DMS 273 treated with DMSO at 0.1 percent for 48 hours (cell line): ENCODE measurements around the gene MALT1.
A peak's percentile ranks its signal among the peaks of the same experiment; 100 is the strongest.
"Not testable (repeated sequence)": the region's sequence is repeated elsewhere in the genome, so short reads cannot be mapped to it uniquely, and the experiment has no call there.

ENCODE experiments used
- DNase-seq: peaks from one replicate; lab custom pipeline; 2025; lab: John Stamatoyannopoulos, UW

MALT1 gene

DNA sequence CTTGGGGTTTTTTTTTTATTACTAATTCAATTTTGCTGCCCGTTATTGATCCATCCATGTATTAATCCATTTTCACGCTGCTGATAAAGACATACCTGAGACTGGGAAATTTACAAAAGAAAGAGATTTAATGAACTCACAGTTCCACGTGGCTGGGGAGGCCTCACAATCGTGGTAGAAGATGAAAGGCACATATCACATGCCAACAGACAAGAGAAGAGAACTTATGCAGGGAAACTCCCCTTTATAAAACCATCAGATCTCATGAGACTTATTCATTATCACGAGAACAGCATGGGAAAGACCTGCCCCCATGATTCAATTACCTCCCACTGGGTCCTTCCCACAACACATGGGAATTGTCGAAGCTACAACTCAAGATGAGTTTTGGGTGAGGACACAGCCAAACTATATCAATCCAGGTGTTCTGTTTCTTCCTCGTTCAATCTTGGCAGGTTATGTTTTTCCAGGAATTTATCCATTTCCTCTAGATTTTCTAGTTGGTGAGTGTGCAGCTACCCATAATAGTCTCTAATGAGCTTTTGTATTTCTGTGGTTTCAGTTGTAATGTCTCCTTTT is 18.0 kb upstream of the MALT1 start:
- not testable (repeated sequence) for DNase-seq

DNA sequence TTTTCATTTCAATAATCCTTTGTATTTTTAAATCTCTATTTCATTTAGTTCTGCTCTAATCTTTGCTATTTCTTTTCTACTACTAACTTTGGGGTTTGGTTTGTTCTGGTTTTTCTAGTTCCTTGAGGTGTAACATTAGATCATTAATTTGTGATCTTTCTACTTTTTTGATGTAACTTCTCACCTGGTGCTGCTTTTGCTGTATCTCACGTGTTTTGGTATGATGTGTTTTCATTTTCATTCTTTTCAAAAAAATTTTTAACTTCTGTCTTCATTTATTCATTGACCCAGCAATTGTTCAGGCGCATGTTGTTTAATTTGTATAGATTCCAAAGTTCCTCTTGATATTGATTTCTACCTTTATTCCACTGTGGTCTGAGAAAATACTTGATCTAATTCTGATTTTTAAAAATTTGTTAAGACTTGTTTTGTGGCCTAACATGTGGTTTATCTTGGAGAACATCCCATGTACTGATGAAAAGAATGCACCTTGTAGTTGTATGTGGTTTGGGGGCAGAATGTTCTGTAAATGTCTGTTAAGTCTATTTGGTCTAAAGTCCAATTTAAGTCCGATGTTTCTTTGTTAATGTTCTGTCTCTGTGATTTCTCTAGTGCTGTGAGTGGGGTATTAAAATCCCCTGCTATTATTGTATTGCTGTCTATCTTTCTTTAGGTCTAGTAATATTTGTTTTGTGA is 17.3 kb upstream of the MALT1 start:
- no peak for DNase-seq

DNA sequence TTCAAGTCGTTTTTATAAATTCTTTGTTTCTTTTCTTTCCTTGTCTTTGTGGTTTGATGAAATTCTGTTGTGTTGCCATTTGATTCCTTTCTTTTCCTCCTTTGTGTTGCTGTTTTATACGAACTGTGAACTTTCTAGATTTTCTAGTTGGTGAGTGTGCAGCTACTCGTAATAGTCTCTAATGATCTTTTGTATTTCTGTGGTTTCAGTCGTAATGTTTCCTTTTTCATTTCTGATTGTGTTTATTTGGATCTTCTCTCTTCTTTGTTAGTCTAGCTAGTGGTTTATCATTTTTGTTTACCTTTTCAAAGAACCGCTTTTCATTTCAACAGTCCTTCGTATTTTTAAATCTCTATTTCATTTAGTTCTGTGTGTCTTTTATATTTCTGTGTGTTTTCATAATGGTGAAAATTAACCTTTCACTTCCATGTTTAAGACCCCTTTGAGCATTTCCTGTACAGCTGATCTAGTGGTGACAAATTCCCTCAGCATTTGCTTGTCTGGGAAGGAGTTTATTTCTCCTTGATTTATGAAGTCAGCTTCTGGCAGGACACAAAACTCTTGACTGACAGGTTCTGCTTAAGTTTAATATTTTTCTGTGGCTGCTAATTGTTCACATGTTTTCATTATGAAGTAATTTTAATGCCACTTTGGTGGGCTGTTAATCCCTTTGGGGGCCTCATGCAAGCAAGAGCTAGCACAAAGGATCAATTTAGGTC is 16.2 kb upstream of the MALT1 start:
- DNase-seq, result no peak

DNA sequence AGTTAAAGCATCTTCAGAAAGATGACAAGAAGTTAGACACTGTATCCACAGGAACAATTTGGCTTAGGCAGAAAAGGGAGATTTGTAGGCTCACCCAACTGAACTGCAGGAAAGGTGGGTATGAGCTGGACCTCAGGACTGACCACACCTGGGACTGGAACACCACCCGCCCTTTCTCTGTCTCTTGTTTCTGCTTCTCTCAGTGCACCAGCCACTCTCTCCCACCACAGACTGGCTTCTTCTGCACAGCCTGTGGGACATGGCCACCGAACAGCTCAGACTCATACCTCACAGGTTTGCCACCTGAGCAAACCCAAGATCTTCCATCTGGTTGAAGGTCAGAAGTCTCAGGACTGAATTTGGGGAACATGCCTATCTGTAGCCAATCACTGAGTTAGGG is 14.2 kb upstream of the MALT1 start:
- no peak for DNase-seq

DNA sequence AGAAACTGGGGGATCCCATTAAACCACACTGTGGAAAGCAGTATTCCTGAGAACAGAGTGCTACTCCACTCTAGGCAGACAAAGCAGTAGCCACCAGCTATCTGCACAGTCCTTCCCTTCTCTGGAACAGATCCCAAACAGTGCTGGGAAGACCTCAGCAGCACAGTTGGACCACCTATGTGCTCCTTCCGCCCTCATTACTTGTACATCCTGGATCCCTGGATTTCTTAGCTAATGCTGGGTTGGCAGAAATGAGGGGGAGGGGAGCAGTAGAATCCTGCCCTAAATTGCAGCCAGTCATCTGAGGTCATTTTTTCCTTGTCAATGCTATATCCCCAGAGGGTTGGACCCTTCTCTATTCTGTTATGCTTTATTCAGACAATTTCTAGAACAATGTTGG is 13.8 kb upstream of the MALT1 start:
- DNase-seq, result no peak

DNA sequence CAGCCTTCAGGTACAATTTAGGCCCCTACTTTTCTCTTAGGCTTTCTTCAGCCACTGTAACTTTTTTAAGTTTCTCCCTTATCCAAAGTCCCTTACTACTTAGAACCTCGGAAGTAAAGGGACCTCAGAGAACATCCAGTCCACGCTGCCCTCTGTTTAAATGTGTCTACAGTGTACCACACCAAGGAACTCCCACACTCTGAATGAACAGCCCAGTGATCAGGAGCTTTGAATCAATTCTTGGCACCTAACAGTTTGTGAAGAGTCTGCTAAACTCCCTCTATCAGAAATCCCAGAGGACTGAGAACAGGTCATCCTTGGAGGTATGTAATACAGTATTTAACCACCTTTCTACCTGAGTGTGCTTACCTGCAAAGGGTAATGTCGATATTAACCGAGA is 11.6 kb upstream of the MALT1 start:
- DNase-seq, result no peak

DNA sequence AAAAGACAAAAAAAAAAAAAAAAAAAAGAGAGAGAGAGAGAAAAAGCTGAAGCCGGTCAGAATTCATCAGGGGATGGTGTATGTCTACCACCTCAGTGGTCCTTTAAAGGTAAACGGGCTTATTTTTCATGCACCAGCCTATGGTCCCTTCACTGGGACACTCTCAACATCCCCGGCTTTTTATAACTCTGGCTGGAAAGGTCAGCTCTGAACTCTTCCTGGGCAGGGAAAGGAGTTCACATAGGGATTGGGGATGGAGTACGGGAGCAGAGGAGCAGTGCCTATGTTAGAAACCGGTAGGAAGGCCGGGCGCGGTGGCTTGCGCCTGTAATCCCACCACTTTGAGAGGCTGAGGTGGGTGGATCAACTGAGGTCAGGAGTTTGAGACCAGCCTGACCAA is 10.3 kb upstream of the MALT1 start:
- DNase-seq, result no peak

DNA sequence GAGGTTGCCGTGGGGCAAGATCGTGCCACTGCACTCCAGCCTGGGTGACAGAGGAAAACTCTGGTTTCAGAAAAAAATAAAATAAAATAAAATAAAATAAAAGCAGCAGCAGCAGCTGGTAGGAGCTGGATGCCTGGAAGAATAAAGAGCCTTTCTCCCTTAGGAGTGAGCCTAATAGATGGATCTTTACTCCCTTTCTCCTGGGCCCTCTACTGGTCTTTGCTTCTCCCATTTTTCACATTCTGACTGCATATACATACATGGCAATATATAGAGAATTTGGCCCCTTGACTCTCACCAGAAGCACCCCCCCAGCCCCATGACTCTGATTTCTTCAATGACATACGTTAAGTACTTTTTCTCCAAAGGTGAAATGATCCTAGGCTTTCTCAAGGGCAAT is 9.8 kb upstream of the MALT1 start:
- no peak for DNase-seq

DNA sequence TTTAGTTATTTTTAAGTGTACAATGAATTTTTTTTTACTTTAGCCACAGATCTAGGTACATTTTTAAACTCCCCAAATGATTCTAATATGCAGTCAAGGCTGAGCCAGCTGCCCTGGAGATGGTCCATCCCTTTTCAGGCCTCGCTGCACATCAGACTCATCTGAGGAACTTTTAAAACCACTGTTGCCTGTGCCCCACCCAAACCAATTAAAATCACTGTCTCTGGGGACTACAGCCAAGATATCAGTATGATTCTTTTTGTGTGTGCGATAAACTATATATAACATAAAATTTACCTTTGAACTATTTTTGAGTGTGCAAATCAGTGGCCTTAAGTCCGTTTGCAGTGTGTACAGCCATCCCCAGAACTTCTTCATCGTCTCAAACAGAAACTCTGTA is 9.1 kb upstream of the MALT1 start:
- no peak for DNase-seq

DNA sequence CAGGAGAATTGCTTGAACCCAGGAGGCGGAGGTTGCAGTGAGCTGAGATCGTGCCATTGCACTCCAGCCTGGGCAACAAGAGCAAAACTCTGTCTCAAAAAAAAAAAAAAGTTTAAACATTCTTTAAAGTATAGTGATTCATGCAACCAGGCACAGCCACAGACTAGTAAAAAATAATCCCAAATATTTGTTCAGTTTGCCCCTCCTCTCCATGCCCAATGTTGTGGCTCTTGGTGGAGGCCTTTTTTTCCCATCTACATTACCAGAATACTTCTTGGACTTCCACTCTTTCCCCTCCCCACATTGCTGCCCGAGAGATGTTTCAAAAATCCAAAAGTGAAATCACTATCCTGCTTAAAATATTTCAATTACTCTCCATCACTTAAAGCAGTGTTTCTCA is 5.1 kb upstream of the MALT1 start:
- DNase-seq, result no peak

DNA sequence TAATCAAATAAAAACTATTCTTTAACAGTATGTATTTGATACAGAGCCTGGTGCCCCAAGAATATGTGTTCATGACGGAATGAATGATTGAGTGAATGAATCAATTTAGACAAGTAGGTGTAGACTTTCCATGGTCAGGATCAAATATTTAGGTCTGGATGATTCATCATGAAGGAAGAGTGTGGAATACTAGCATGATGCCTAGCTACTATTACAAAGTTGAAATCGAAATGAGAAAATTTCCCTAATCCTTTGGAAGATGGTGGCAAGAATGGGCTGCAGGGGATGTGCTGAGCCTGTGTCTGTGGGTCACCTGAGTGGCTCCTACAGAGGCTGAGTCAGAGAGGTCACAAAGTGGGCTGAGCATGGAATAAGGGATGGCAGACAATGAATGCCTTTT is 3.1 kb upstream of the MALT1 start:
- no peak for DNase-seq

DNA sequence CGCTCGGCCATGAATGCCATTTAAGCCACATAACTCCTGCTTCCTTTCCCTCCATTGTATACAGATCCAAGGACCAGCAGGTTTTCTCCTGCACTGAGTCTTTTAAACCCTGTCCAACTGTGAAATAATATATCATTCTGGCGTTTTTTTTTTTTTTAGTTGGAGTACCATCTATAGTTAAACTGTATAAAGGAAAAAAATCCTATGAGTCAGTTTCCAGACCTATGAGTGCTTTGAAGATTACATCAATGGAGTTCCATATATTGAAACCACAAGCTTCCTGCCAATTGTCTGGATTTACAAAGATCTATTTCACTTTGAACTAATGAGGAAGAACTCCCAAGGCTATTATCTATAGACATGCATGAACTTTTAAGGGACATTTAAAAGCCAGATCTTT is 2.4 kb upstream of the MALT1 start:
- DNase-seq, result no peak

DNA sequence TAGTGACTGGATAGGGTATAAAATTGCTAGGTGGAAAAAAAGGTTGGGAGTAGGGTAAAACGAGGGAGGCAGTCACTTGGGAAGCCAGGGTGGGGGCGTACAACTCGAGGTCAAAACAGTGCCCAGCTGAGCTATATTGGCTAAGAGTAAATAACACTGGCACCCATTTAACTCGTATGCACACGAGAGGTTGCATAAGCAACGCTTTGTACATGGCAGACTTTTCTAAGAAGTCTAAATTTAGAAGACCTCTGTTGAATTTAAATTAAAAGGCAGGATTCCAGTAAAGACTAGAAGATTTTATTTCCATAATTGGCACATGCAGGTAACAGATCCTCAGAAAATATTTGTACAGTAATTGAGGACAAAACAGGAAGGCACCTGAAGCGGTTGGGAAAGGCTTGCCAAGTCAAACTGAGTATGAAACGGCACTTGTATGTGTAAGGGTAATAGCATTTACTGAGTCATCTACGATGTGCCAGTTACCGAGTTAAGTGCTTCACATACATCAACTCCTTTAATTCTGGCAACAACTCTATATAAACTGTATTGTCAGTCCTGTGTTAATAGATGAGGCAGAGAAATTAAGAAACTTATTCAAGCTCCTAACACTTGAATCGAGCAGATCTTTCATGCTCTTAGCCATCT is 1.4 kb upstream of the MALT1 start:
- no peak for DNase-seq

DNA sequence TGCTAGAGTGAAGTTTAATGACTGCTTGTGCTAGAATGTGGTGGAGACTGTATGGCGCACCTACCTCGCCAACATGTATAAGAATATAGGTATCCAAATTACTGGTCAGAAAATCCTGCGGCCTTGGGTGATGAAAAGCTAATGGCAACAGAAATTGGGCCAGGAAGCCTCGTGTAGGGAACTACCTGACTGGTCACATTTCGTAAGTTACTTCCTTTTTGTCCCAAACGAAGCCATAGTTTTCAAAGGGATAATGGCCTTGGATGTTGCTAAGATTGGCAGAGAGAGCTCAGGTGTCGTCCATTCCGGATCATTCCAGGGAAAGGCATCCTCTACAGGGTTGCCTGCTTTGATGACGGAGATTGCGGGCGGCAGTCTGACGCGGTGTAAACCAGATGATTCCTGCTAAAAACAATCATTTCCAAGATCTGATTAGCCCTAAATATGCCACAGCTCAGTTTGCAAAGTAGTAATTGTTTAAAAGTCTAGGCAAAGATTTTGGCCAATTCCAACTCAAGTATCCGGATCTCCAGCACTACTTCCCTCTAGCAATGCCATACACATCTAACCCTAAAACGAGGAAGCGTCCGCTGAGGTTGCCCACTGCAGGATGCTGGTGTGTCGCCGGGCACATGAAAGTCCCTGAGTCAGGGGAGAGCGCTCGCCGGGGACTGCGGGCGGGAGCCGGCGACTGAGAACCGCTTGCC is 708 bp upstream of the MALT1 start:
- DNase-seq, result no peak

DNA sequence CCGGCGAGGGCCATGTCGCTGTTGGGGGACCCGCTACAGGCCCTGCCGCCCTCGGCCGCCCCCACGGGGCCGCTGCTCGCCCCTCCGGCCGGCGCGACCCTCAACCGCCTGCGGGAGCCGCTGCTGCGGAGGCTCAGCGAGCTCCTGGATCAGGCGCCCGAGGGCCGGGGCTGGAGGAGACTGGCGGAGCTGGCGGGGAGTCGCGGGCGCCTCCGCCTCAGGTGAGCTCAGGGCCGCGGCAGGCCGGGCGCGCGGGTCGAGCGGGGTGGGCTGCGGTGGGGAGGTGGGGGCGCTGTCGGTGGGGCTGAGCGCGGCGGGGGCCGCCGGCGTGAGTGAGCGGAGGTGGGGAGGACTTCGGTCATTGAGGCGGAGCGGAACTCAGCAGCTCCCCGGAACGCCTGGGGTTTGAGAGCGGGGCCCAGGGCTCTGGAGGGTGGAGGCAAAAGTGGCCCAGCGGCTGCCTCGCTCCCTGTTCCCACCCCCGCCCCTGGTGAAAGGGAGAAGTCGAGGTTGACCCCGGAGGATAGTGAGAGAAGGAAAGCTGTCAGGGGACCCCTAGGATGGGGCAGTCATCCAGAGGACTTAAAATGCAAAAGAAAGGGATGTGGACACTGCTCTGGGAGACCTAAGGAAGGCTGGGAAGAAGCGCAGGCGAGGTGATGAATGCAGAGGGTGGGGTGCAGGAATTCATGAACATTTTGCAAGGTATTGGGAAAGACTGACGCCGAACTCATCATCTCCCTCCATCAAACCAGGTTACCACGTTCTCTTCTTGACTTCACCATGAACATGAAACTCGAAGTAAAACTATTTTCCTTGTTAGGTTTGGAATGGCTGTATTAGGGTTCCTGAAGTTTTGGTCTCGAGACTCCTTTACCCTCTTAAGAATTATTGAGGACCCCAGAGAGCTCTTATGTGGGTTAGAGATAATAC is 633 bp downstream of the MALT1 start:
- no peak for DNase-seq

DNA sequence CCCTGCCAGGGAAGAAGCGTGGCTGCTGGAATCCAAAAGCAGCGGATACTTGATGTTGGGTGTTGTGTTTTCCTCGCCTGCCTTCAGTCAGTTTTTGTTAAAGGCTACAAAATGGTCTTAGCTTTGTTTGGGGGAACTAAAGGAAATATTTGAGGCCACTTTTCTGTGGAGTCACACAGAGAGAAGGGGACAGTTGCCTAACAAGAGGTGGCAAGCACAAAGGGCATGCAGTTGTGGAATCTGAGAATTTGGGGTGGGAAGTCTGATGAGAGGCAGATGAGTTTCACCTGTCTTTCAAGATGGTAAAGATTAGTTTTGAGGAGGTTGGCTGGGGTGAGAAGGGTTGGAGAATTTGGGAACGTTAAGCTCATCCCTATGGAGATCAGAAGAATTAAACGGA is 2.9 kb downstream of the MALT1 start:
- DNase-seq, result no peak

DNA sequence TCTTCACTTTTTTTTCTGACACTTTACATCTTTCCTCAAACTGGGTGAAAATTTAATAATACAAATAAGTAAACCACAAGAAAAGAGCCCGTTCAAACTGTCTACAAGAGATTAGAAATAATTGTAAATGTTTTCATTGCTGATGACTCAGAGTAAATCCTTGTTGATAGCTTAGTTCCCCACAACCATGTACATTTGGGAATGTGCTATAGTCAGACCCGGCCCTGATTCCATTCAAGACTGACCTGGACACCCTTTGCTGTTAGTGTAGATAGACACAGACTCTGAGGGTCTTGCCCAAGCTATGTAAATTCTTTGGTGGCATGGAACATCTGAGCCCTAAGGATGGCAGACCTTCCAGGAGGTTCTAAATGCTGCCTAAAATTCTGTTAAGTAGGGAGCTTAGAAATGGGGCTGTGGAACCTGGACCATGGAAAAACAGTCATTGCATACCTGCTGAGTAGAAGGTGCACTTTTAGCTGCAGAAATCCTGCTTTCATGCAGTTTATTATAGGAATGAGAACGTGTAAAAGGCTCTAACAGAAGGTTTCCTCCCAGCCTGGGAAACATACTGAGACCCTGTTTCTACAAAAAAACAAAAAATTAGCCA is 3.7 kb downstream of the MALT1 start:
- DNase-seq, result no peak

DNA sequence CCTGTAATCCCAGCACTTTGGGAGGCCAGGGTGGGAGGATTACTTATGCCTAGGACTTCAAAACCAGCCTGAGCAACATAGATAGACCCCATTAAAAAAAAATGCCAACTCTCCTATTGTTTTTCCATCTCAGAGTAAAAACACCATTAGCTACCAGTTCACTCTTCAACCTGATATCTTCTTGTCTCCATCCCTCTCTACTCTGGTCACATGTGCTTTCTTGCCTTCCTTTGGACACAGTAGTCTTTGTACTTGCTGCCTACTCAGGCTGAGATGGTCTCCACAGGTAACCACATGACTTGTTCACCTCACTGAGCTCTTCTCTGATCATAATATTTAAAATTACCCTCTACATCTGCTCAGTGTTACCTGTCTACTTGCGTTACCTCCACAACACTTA is 5.0 kb downstream of the MALT1 start:
- DNase-seq, result no peak

DNA sequence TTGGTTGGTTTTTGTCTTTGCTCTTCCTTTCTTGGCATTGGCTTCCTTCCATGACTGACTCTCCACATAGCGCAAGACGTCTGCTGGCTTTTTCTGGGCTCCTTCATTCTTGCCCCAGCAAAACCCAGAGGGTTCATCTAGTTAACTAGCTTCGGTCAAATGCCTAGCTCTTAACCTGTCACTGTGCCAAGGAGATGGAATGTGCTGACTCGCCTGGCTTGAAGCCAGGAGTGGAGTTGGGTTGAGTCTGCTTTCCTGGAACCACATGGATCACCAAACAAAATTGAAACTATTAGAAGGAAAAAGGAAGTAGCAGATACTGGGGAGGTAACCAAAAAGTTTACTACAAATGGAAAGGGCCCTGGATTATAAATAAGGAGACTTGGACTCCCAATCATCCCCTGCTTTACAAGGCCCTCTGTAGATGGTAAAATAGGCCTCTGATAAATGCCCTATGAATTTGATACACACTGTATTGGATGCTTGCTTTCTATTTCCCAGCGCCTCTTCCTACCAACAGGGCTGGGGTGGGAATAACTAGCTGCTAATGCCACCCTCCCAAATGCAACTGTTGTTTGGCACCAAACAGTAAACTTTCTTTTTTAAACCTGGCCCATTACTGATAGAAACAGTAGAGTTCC is 11.3 kb downstream of the MALT1 start:
- peak; percentile 43 for DNase-seq

DNA sequence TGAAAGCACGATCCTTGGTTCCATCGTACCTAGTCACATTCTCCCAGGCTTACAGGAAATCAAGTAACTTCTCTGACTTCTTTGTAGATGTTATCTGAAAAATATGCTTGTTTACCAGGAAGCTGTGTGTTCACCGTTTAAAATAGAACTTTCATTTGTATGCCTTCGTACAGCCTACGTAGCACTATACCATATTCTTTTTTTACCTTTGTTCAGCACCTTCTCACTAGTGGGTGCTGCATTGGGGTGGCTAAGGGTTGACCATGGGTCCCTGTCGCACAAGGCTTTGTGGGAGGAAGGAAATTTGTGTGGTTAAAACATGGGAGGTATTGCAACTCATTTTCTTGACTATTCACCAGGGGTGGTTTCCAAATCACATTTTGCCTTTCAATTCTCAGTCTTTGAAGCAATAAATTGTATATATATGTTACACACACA is 16.6 kb downstream of the MALT1 start:
- DNase-seq, result no peak
